GM23248 (cell line): ENCODE measurements around the gene COX7B2. TPM values are rescaled to one million over a fixed set of nuclear protein-coding genes. Genes with fewer than 3 reads are reported as not detected.

Source experiments
- DNase-seq: peaks from one replicate; pipeline ENCODE4 v3.0.0-alpha.2; 2015
- H2AFZ ChIP-seq: fragments of 200-600 bp; sonication (generic); 2 replicates; pipeline ENCODE4 v1.6.1; 2016; ENCODE audit warnings: antibody characterized with exemption
- H3F3A ChIP-seq: fragments of 200-600 bp; sonication (generic); 2 replicates; pipeline ENCODE4 v1.6.1; 2016; ENCODE audit warnings: mild to moderate bottlenecking, antibody characterized with exemption, mixed run types; ENCODE audit not compliant: insufficient read depth
- H3K27ac ChIP-seq: fragments of 200-600 bp; sonication (generic); 2 replicates; pipeline ENCODE4 v1.5.1; 2016; ENCODE audit warnings: mild to moderate bottlenecking
- H3K27me3 ChIP-seq: fragments of 200-600 bp; sonication (generic); replicated peaks from 2 replicates; pipeline ENCODE4 v1.6.1; 2016; ENCODE audit warnings: mild to moderate bottlenecking; ENCODE audit not compliant: insufficient read depth
- H3K36me3 ChIP-seq: fragments of 200-600 bp; sonication (generic); 2 replicates; pipeline ENCODE4 v1.6.1; 2016; ENCODE audit warnings: low read depth, mild to moderate bottlenecking
- H3K4me1 ChIP-seq: fragments of 200-600 bp; sonication (generic); 2 replicates; pipeline ENCODE4 v1.6.1; 2016; ENCODE audit warnings: mild to moderate bottlenecking; ENCODE audit not compliant: insufficient read depth
- H3K4me2 ChIP-seq: fragments of 200-600 bp; sonication (generic); one replicate; pipeline ENCODE4 v1.6.1; 2016; ENCODE audit warnings: mild to moderate bottlenecking; ENCODE audit not compliant: unreplicated experiment
- H3K4me3 ChIP-seq: fragments of 200-600 bp; sonication (generic); 2 replicates; pipeline ENCODE4 v1.5.1; 2016; ENCODE audit warnings: mild to moderate bottlenecking
- H3K79me2 ChIP-seq: fragments of 200-600 bp; sonication (generic); 2 replicates; pipeline ENCODE4 v1.6.1; 2016; ENCODE audit warnings: mild to moderate bottlenecking; ENCODE audit not compliant: insufficient read depth
- H3K9ac ChIP-seq: fragments of 200-600 bp; sonication (generic); 2 replicates; pipeline ENCODE4 v1.6.1; 2016; ENCODE audit warnings: mild to moderate bottlenecking
- H3K9me2 ChIP-seq: fragments of 200-600 bp; sonication (generic); 2 replicates; pipeline ENCODE4 v1.6.1; 2016; ENCODE audit warnings: mixed run types, mild to moderate bottlenecking, moderate library complexity; ENCODE audit not compliant: insufficient read depth
- H3K9me3 ChIP-seq: fragments of 200-600 bp; sonication (generic); one replicate; pipeline ENCODE4 v1.6.1; 2017; ENCODE audit warnings: low read depth
- H4K20me1 ChIP-seq: fragments of 200-600 bp; sonication (generic); 2 replicates; pipeline ENCODE4 v1.6.0; 2016; ENCODE audit not compliant: insufficient read depth
- EZH2 ChIP-seq: fragments of 200-600 bp; sonication (generic); IDR thresholded peaks from 2 replicates; pipeline ENCODE4 v1.6.1; 2018; ENCODE audit warnings: antibody characterized with exemption, mild to moderate bottlenecking; ENCODE audit not compliant: insufficient read depth, poor library complexity, severe bottlenecking
- EZH2phosphoT487 ChIP-seq: fragments of 200-600 bp; sonication (generic); IDR thresholded peaks from 2 replicates; pipeline ENCODE4 v1.6.1; 2018; ENCODE audit warnings: antibody characterized with exemption, moderate library complexity, mild to moderate bottlenecking, low read depth; ENCODE audit not compliant: insufficient read depth
- WGBS, 2 experiments: methylation state at CpG; one replicate each; pipeline ENCODE4 v1.1.6; 2015 to 2017; ENCODE audit warnings: low lambda C conversion rate in 2 of 2, low coverage in 1 of 2; ENCODE audit errors: missing lambda C conversion rate in 2 of 2; 5-methylcytosine and 5-hydroxymethylcytosine counted together
- in situ Hi-C: fragments of 300-500 bp; cut with MboI; formaldehyde crosslinking; loops from 2 replicates; pipeline ENCODE4 v1.15.0; 2020
- polyA plus RNA-seq: library from polyadenylated mRNA; unstranded; fragments of >200 nt; fragmentation: Nextera tagmentation; extraction: Ambion mirVana; gene quantifications from 2 replicates; pipeline ENCODE4 v1.2.1, GENCODE V29; 2016
- total RNA-seq: library from RNA; depleted of rRNA; stranded (reverse); fragments of >200 nt; shearing (Covaris generic); gene quantifications from 2 replicates; pipeline ENCODE4 v1.2.3, GENCODE V29; 2014

Gene COX7B2
- total and polyA plus RNA-seq, 2 experiments from 2014 or later, result not detected

- no peaks in the 10 kb centered on the region for H4K20me1 ChIP-seq
- H3K79me2 ChIP-seq, result no peaks in the 10 kb centered on the region
- TF ChIP-seq EZH2phosphoT487 (no peak), EZH2 (no peak)
- H3F3A ChIP-seq, result no peaks in the 10 kb centered on the region
- in situ Hi-C loops, result no loop called here
- no peak for DNase-seq
- no peaks in the 10 kb centered on the region for H3K27me3 ChIP-seq
- H3K9me2 ChIP-seq, result no peaks in the 10 kb centered on the region
- WGBS, 2 experiments, result 9 to 16% methylated on average over 1 of the region's 1 CpG
- H3K27ac ChIP-seq, result no peak overlapping the region
- H3K4me2 ChIP-seq, result no peak overlapping the region
- no peak overlapping the region for H3K4me3 ChIP-seq
- H3K36me3 ChIP-seq, result no peaks in the 10 kb centered on the region
- H2AFZ ChIP-seq, result no peak overlapping the region
- H3K4me1 ChIP-seq, result no peaks in the 10 kb centered on the region
- no peaks in the 10 kb centered on the region for H3K9me3 ChIP-seq
- H3K9ac ChIP-seq, result no peak overlapping the region
Measured at GRCh38 chr4:46817806-46818205, 91.2 kb downstream of the COX7B2 start.

- H3K27me3 ChIP-seq, result no peaks in the 10 kb centered on the region
- H3K4me3 ChIP-seq, result no peak overlapping the region
- DNase-seq, result no peak
- no peaks in the 10 kb centered on the region for H3K79me2 ChIP-seq
- WGBS, 2 experiments, result 45 to 59% methylated on average over 15 to 17 of the region's 24 CpGs
- H4K20me1 ChIP-seq, result no peaks in the 10 kb centered on the region
- no peaks in the 10 kb centered on the region for H3K36me3 ChIP-seq
- no peak overlapping the region for H2AFZ ChIP-seq
- in situ Hi-C loops, result no loop called here
- no peak overlapping the region for H3K4me2 ChIP-seq
- no peak overlapping the region for H3K27ac ChIP-seq
- H3F3A ChIP-seq, result no peaks in the 10 kb centered on the region
- no peaks in the 10 kb centered on the region for H3K9me2 ChIP-seq
- H3K9ac ChIP-seq, result no peak overlapping the region
- no peaks in the 10 kb centered on the region for H3K9me3 ChIP-seq
- no peaks in the 10 kb centered on the region for H3K4me1 ChIP-seq
- TF ChIP-seq EZH2phosphoT487 (no peak), EZH2 (no peak)
Measured at GRCh38 chr4:46804781-46805413, 104.1 kb downstream of the COX7B2 start.

- no peak overlapping the region for H3K4me2 ChIP-seq
- H3K27ac ChIP-seq, result no peak overlapping the region
- H2AFZ ChIP-seq, result no peak overlapping the region
- no peaks in the 10 kb centered on the region for H3K79me2 ChIP-seq
- H3K36me3 ChIP-seq, result no peaks in the 10 kb centered on the region
- no peaks in the 10 kb centered on the region for H3F3A ChIP-seq
- in situ Hi-C loops, result no loop called here
- 32 to 33% methylated on average over 6 of the region's 6 CpGs for WGBS, 2 experiments
- no peaks in the 10 kb centered on the region for H4K20me1 ChIP-seq
- no peaks in the 10 kb centered on the region for H3K27me3 ChIP-seq
- TF ChIP-seq EZH2 (no peak), EZH2phosphoT487 (no peak)
- H3K4me1 ChIP-seq, result no peaks in the 10 kb centered on the region
- H3K9ac ChIP-seq, result no peak overlapping the region
- H3K4me3 ChIP-seq, result no peak overlapping the region
- H3K9me3 ChIP-seq, result no peaks in the 10 kb centered on the region
- no peak for DNase-seq
- no peaks in the 10 kb centered on the region for H3K9me2 ChIP-seq
Measured at GRCh38 chr4:46793036-46793435, 116.0 kb downstream of the COX7B2 start.

- no peaks in the 10 kb centered on the region for H3K9me3 ChIP-seq
- H3K4me1 ChIP-seq, result no peaks in the 10 kb centered on the region
- no peaks in the 10 kb centered on the region for H3K36me3 ChIP-seq
- H3K9me2 ChIP-seq, result no peaks in the 10 kb centered on the region
- no peak overlapping the region for H3K4me2 ChIP-seq
- no peak for TF ChIP-seq EZH2phosphoT487
- no peak overlapping the region for H2AFZ ChIP-seq
- DNase-seq, result no peak
- H3K27me3 ChIP-seq, result no peaks in the 10 kb centered on the region
- H3K4me3 ChIP-seq, result no peak overlapping the region
- 63% methylated on average over 20 to 25 of the region's 25 CpGs for WGBS, 2 experiments
- no peak overlapping the region for H3K27ac ChIP-seq
- H3F3A ChIP-seq, result no peaks in the 10 kb centered on the region
- H3K9ac ChIP-seq, result no peak overlapping the region
- no peaks in the 10 kb centered on the region for H4K20me1 ChIP-seq
- H3K79me2 ChIP-seq, result no peaks in the 10 kb centered on the region
- in situ Hi-C loops, result no loop called here
Measured at GRCh38 chr4:46781434-46782092, 127.5 kb downstream of the COX7B2 start.
